K562 (cell line): ENCODE measurements around the gene GUCY1A1. TPM values are rescaled to one million over a fixed set of nuclear protein-coding genes. Genes with fewer than 3 reads are reported as not detected.

Source experiments
- SMARCB1 ChIP-seq: IDR thresholded peaks from 2 replicates; pipeline ENCODE4 v1.6.1; 2011; ENCODE audit warnings: improper control_type of control experiment, low read depth; ENCODE audit not compliant: insufficient read length
- ZNF76 ChIP-seq: fragments of 250-450 bp; sonication (Bioruptor Pico); IDR thresholded peaks from 2 replicates; pipeline ENCODE4 v1.4.0; 2020; ENCODE audit warnings: mild to moderate bottlenecking, moderate library complexity, borderline replicate concordance
- polyA plus RNA-seq, 8 experiments: library from polyadenylated mRNA; depleted of rRNA in 4 of 8; stranded (reverse) in 5 of 8; unstranded in 3 of 8; fragments of >200 nt; fragmentation: Nextera tagmentation in 2 of 8; fragmentation: Illumina TruSeq in 1 of 8; extraction: Ambion mirVana in 2 of 8; extraction: Trizol in 1 of 8; gene quantifications; 2 replicates each; pipeline versions ENCODE4 v1.2.1 to v1.2.3, GENCODE V29; 2011 to 2014; ENCODE audit warnings: inconsistent platforms in 1 of 8, missing spikeins in 1 of 8
- total RNA-seq, 7 experiments: library from RNA; depleted of rRNA in 6 of 7; stranded (reverse); fragments of >200 nt in 6 of 7; fragmentation: Illumina TruSeq in 2 of 7; extraction: Trizol in 2 of 7; gene quantifications; 2 replicates each; pipeline versions ENCODE4 v1.2.1 to v1.2.3, GENCODE V29; 2011 to 2021; ENCODE audit warnings: low replicate concordance in 1 of 7
- TF ChIP-seq, protein P1 (sequence below): fragments of 450-650 bp; IDR thresholded peaks from 2 replicates; pipeline ENCODE4 v1.6.1; 2016; ENCODE audit warnings: low read depth

GUCY1A1 gene
- total and polyA plus RNA-seq, 9 of the 15 experiments (the other 6 are each of a cell fraction or from before 2014, with no cell fraction given): not detected

GRCh38 chr4:155781249-155781831 is 114.7 kb downstream of the GUCY1A1 start (continued):
- TF ChIP-seq, protein P1, sequence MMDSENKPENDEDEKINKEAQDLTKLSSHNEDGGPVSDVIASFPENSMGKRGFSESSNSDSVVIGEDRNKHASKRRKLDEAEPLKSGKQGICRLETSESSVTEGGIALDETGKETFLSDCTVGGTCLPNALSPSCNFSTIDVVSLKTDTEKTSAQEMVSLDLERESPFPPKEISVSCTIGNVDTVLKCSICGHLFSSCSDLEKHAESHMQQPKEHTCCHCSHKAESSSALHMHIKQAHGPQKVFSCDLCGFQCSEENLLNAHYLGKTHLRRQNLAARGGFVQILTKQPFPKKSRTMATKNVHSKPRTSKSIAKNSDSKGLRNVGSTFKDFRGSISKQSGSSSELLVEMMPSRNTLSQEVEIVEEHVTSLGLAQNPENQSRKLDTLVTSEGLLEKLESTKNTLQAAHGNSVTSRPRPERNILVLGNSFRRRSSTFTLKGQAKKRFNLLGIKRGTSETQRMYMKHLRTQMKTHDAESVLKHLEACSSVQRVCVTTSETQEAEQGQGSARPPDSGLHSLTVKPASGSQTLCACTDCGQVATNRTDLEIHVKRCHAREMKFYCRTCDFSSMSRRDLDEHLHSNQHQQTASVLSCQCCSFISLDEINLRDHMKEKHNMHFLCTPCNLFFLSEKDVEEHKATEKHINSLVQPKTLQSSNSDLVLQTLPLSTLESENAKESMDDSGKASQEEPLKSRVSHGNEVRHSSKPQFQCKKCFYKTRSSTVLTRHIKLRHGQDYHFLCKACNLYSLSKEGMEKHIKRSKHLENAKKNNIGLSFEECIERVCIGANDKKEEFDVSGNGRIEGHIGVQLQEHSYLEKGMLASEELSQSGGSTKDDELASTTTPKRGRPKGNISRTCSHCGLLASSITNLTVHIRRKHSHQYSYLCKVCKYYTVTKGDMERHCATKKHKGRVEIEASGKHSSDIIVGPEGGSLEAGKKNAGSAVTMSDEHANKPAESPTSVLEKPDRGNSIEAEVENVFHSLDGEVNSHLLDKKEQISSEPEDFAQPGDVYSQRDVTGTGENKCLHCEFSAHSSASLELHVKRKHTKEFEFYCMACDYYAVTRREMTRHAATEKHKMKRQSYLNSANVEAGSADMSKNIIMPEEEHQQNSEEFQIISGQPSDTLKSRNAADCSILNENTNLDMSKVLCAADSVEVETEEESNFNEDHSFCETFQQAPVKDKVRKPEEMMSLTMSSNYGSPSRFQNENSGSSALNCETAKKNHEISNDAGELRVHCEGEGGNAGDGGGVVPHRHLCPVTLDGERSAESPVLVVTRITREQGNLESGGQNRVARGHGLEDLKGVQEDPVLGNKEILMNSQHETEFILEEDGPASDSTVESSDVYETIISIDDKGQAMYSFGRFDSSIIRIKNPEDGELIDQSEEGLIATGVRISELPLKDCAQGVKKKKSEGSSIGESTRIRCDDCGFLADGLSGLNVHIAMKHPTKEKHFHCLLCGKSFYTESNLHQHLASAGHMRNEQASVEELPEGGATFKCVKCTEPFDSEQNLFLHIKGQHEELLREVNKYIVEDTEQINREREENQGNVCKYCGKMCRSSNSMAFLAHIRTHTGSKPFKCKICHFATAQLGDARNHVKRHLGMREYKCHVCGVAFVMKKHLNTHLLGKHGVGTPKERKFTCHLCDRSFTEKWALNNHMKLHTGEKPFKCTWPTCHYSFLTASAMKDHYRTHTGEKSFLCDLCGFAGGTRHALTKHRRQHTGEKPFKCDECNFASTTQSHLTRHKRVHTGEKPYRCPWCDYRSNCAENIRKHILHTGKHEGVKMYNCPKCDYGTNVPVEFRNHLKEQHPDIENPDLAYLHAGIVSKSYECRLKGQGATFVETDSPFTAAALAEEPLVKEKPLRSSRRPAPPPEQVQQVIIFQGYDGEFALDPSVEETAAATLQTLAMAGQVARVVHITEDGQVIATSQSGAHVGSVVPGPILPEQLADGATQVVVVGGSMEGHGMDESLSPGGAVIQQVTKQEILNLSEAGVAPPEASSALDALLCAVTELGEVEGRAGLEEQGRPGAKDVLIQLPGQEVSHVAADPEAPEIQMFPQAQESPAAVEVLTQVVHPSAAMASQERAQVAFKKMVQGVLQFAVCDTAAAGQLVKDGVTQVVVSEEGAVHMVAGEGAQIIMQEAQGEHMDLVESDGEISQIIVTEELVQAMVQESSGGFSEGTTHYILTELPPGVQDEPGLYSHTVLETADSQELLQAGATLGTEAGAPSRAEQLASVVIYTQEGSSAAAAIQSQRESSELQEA: no peak
- TF ChIP-seq SMARCB1 (no peak), ZNF76 (CRISPR knock-in tag) (no peak)

Other genes with a start within 250 kb of the GUCY1A1 start
- not detected in 2 replicates for gene GUCY1B1, start 92.2 kb downstream of the GUCY1A1 start, total RNA-seq (2014; rRNA removed)
- not detected in 2 replicates for gene GUCY1B1, start 92.2 kb downstream of the GUCY1A1 start, total RNA-seq (2014; rRNA removed; fragmentation: Illumina TruSeq; extraction: Trizol)
- gene GUCY1B1, start 92.2 kb downstream of the GUCY1A1 start, total RNA-seq (2015; rRNA removed; fragmentation: Illumina TruSeq; extraction: Trizol): not detected in 2 replicates
- 0.11 TPM in 1 of 2 replicates, not detected in the other for gene GUCY1B1, start 92.2 kb downstream of the GUCY1A1 start, total RNA-seq (2021)
- not detected in 2 replicates for gene GUCY1B1, start 92.2 kb downstream of the GUCY1A1 start, polyA plus RNA-seq (2011; rRNA removed)
- gene GUCY1B1, start 92.2 kb downstream of the GUCY1A1 start, polyA plus RNA-seq (2014; fragmentation: Illumina TruSeq; extraction: Trizol): not detected in 2 replicates
- not detected for gene GUCY1B1, start 92.2 kb downstream of the GUCY1A1 start, polyA plus RNA-seq (2014; fragmentation: Nextera tagmentation; extraction: Ambion mirVana)
- gene GUCY1B1, start 92.2 kb downstream of the GUCY1A1 start, polyA plus RNA-seq (2014; rRNA removed): not detected in 2 replicates
- not detected in 2 replicates for gene ASIC5, start 199.4 kb downstream of the GUCY1A1 start, total RNA-seq (2014; rRNA removed)
- gene ASIC5, start 199.4 kb downstream of the GUCY1A1 start, total RNA-seq (2014; rRNA removed; fragmentation: Illumina TruSeq; extraction: Trizol): not detected in 2 replicates
- not detected in 2 replicates for gene ASIC5, start 199.4 kb downstream of the GUCY1A1 start, total RNA-seq (2015; rRNA removed; fragmentation: Illumina TruSeq; extraction: Trizol)
- not detected in 2 replicates for gene ASIC5, start 199.4 kb downstream of the GUCY1A1 start, total RNA-seq (2021)
- not detected in 2 replicates for gene ASIC5, start 199.4 kb downstream of the GUCY1A1 start, polyA plus RNA-seq (2011; rRNA removed)
- gene ASIC5, start 199.4 kb downstream of the GUCY1A1 start, polyA plus RNA-seq (2014; fragmentation: Illumina TruSeq; extraction: Trizol): not detected in 2 replicates
- not detected for gene ASIC5, start 199.4 kb downstream of the GUCY1A1 start, polyA plus RNA-seq (2014; fragmentation: Nextera tagmentation; extraction: Ambion mirVana)
- not detected in 2 replicates for gene ASIC5, start 199.4 kb downstream of the GUCY1A1 start, polyA plus RNA-seq (2014; rRNA removed)
- 0.09 and 1.1 TPM in 2 replicates for gene TDO2, start 236.8 kb downstream of the GUCY1A1 start, total RNA-seq (2014; rRNA removed)
- 0.11 TPM in 1 of 2 replicates, not detected in the other for gene TDO2, start 236.8 kb downstream of the GUCY1A1 start, total RNA-seq (2014; rRNA removed; fragmentation: Illumina TruSeq; extraction: Trizol)
- 0.08 and 0.22 TPM in 2 replicates for gene TDO2, start 236.8 kb downstream of the GUCY1A1 start, total RNA-seq (2015; rRNA removed; fragmentation: Illumina TruSeq; extraction: Trizol)
- gene TDO2, start 236.8 kb downstream of the GUCY1A1 start, total RNA-seq (2021): 0.40 and 0.47 TPM in 2 replicates
- not detected in 2 replicates for gene TDO2, start 236.8 kb downstream of the GUCY1A1 start, polyA plus RNA-seq (2011; rRNA removed)
- 0.08 and 0.13 TPM in 2 replicates for gene TDO2, start 236.8 kb downstream of the GUCY1A1 start, polyA plus RNA-seq (2014; fragmentation: Illumina TruSeq; extraction: Trizol)
- under 1 TPM; 0.31 to 0.65 TPM for gene TDO2, start 236.8 kb downstream of the GUCY1A1 start, polyA plus RNA-seq (2014; fragmentation: Nextera tagmentation; extraction: Ambion mirVana)
- gene TDO2, start 236.8 kb downstream of the GUCY1A1 start, polyA plus RNA-seq (2014; rRNA removed): 0.07 TPM in 1 of 2 replicates, not detected in the other